GM12801 (cell line): ENCODE measurements around the gene TMEM170B.

Experiments used
- TF ChIP-seq, protein P1 (sequence below): IDR thresholded peaks from one replicate; pipeline ENCODE4 v1.5.1; 2011; ENCODE audit warnings: control low read depth; ENCODE audit not compliant: insufficient read length; ENCODE audit errors: extremely low read depth

The TMEM170B gene

GRCh38 chr6:11537229-11538051, at the start of gene TMEM170B:
TMEM170B (plus strand) TSS chr6:11537749; CDS start chr6:11538278, 529 bp downstream.
- TF ChIP-seq, protein P1, sequence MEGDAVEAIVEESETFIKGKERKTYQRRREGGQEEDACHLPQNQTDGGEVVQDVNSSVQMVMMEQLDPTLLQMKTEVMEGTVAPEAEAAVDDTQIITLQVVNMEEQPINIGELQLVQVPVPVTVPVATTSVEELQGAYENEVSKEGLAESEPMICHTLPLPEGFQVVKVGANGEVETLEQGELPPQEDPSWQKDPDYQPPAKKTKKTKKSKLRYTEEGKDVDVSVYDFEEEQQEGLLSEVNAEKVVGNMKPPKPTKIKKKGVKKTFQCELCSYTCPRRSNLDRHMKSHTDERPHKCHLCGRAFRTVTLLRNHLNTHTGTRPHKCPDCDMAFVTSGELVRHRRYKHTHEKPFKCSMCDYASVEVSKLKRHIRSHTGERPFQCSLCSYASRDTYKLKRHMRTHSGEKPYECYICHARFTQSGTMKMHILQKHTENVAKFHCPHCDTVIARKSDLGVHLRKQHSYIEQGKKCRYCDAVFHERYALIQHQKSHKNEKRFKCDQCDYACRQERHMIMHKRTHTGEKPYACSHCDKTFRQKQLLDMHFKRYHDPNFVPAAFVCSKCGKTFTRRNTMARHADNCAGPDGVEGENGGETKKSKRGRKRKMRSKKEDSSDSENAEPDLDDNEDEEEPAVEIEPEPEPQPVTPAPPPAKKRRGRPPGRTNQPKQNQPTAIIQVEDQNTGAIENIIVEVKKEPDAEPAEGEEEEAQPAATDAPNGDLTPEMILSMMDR = no peak

- TF ChIP-seq, protein P1 = no peak
These were observed 46.6 kb upstream of the TMEM170B start for GRCh38 chr6:11490996-11491395.

DNA sequence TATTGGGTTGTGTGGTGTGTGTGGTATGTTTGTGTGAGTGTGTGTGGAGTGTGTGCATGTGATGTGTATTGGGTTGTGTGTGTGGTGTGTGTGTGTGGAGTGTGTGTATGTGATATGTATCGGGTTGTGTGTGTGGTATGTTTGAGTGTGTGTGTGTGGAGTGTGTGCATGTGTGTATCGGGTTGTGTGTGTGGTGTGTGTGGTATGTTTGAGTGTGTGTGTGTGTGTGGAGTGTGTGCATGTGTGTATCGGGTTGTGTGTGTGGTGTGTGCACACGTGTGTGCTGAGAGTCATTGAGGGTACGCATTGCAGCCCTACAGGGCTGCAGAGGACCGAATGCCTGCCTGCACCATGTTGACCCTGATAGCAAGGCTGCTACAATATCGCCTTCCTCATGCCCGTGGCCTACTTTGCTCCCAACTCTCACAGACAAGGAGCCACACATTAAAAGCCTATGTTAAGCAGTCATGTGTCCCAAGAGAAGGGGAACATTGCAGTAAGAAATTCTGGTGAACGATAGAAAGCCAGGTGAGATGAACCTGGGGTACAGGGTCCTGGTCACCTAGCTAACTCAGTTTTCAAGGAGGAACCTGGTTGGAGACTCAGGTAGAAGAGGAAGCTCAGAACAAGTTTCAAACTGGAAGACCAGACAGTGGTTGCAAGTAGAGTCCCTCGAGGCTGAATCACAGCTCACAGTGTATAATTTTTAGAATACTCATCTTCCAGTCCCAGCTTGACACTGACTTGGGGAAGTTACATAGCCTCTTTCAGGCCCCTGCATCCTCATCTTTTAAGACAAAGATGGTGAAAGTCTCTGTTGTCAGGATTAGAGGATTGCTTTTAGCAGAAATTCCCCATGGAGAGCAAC, 45.7 kb upstream of the TMEM170B start:
- TF ChIP-seq, protein P1 = no peak

DNA sequence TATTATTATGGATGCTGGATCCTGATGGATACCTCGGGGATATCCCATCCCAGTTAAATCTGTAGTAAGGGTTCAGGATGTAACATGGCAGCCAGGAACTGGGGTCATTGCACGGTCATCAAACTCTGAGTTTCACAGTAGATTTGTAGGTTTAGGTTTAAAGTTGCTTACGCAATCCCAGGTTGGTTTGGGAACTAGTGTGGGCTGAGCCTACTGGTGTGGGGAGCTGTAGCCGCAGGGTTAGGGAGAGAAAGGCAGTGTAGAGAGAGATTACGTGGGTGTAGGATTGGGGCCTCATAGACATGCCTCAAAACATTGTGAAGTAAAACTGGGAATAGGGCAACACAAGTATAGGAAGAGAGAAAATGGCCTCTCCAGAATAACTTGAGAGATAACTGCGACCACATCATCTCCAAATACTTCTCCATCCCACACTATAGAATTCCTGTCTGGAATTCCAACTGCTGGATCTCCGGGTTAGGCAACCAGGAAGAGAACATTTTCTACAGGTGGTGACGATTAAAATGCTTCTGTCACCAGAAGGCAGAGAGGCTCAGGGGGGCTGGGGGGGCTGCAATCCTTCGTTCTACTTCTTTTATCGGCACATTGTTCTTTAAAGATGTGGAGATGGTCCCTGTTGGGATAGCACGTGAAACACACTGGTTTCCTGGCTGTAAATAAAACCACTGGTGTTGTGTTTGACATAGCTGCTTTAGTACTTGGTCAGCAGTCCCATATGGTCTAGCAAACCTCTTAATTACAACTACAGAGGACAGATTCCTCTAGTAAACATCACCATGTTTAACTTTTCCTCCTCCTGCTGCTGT, 44.9 kb upstream of the TMEM170B start:
- TF ChIP-seq, protein P1 = no peak

DNA sequence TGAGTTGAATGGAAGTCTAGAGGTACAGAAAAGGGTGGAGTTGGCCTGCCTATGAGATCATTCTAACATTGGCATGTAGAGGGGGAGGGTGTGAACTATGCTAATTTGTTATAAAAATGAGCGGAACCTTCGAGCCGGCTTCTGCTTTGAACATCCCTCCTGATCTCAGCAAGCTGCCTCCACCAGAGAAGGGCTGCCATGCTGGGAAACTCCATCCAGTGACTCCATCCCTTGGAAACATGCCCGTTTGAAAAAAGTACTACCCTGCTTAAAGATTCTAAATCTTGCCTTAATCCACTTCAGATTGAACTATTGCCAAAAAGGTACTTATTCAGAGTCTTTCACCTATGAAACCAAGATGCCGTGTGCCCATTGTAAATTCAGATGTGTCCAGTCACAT, 43.6 kb upstream of the TMEM170B start:
- TF ChIP-seq, protein P1 = no peak

- TF ChIP-seq, protein P1 = no peak
These were observed 42.6 kb upstream of the TMEM170B start for GRCh38 chr6:11494786-11495564.
